Mesendoderm (in vitro differentiated cells): ENCODE data around the gene UBA3.

ENCODE experiments used
- DNase-seq: peaks from one replicate; pipeline ENCODE4 v3.0.0; 2013
- H2AK5ac ChIP-seq: 2 replicates; pipeline ENCODE4 v1.6.1; 2013; ENCODE audit warnings: low read length, inconsistent platforms
- H2BK120ac ChIP-seq: 2 replicates; pipeline ENCODE4 v1.6.1; 2013; ENCODE audit warnings: low read depth, mild to moderate bottlenecking, low read length, moderate library complexity, mixed read lengths
- H2BK15ac ChIP-seq: replicated peaks from 2 replicates; pipeline ENCODE4 v1.6.1; 2013; ENCODE audit warnings: low read depth, mild to moderate bottlenecking, moderate library complexity
- H2BK5ac ChIP-seq: 2 replicates; pipeline ENCODE4 v1.6.1; 2013; ENCODE audit warnings: low read length, inconsistent platforms
- H3K18ac ChIP-seq: 2 replicates; pipeline ENCODE4 v1.6.1; 2013; ENCODE audit warnings: mild to moderate bottlenecking, low read length, mixed read lengths
- H3K23ac ChIP-seq: one replicate; pipeline ENCODE4 v1.6.1; 2013; ENCODE audit warnings: low read length
- H3K27ac ChIP-seq: 2 replicates; pipeline ENCODE4 v1.5.1; 2013; ENCODE audit warnings: low read depth, mild to moderate bottlenecking, inconsistent platforms, low read length, moderate library complexity
- H3K27me3 ChIP-seq: 2 replicates; pipeline ENCODE4 v1.6.1; 2013; ENCODE audit warnings: low read length, control low read depth, mild to moderate bottlenecking, inconsistent platforms; ENCODE audit not compliant: insufficient read depth, poor library complexity
- H3K36me3 ChIP-seq: 2 replicates; pipeline ENCODE4 v1.6.1; 2013; ENCODE audit warnings: low read length, inconsistent platforms; ENCODE audit not compliant: control insufficient read depth, insufficient read depth
- H3K4ac ChIP-seq: one replicate; pipeline ENCODE4 v1.6.1; 2013; ENCODE audit warnings: low read depth, mild to moderate bottlenecking, low read length, moderate library complexity
- H3K4me1 ChIP-seq: 2 replicates; pipeline ENCODE4 v1.6.1; 2013; ENCODE audit warnings: low read depth, low read length, inconsistent platforms; ENCODE audit not compliant: control insufficient read depth
- H3K4me2 ChIP-seq: 2 replicates; pipeline ENCODE4 v1.6.1; 2013; ENCODE audit warnings: low read length
- H3K4me3 ChIP-seq: 2 replicates; pipeline ENCODE4 v1.5.1; 2013; ENCODE audit warnings: mild to moderate bottlenecking, low read length
- H3K56ac ChIP-seq: one replicate; pipeline ENCODE4 v1.6.1; 2013; ENCODE audit warnings: low read length
- H3K79me1 ChIP-seq: 2 replicates; pipeline ENCODE4 v1.6.1; 2013; ENCODE audit warnings: low read length, inconsistent platforms
- H3K79me2 ChIP-seq: 2 replicates; pipeline ENCODE4 v1.6.1; 2013; ENCODE audit warnings: mild to moderate bottlenecking, low read length; ENCODE audit not compliant: control insufficient read depth, insufficient read depth
- H3K9ac ChIP-seq: 2 replicates; pipeline ENCODE4 v1.6.1; 2013; ENCODE audit warnings: low read length, inconsistent platforms
- H4K5ac ChIP-seq: one replicate; pipeline ENCODE4 v1.6.1; 2013; ENCODE audit warnings: low read length
- H4K8ac ChIP-seq: one replicate; pipeline ENCODE4 v1.6.1; 2013; ENCODE audit warnings: low read depth, mild to moderate bottlenecking, control low read depth, low read length, moderate library complexity
- WGBS: extraction: QIAGEN DNeasy Blood & Tissue Kit; methylation state at CpG from one replicate; pipeline ENCODE4 v1.1.7; 2013; ENCODE audit warnings: low lambda C conversion rate, missing lambda C conversion rate; ENCODE audit not compliant: insufficient coverage; ENCODE audit errors: extremely low coverage; 5-methylcytosine and 5-hydroxymethylcytosine counted together

The UBA3 gene

GRCh38 chr3:69107841-69108240 is 27.7 kb upstream of the UBA3 start:
- no peak overlapping the region for H4K8ac ChIP-seq
- H3K18ac ChIP-seq, result no peak overlapping the region
- H3K4ac ChIP-seq, result no peak overlapping the region
- no peak overlapping the region for H3K23ac ChIP-seq
- no peaks in the 10 kb centered on the region for H3K4me1 ChIP-seq
- no peak for DNase-seq
- H2AK5ac ChIP-seq, result no peak overlapping the region
- no peak overlapping the region for H2BK5ac ChIP-seq
- no peak overlapping the region for H2BK120ac ChIP-seq
- H3K27me3 ChIP-seq, result no peaks in the 10 kb centered on the region
- H4K5ac ChIP-seq, result no peak overlapping the region
- H3K79me1 ChIP-seq, result no peaks in the 10 kb centered on the region
- no peak overlapping the region for H2BK15ac ChIP-seq
- no peak overlapping the region for H3K4me2 ChIP-seq
- H3K27ac ChIP-seq, result no peak overlapping the region
- H3K79me2 ChIP-seq, result no peaks in the 10 kb centered on the region
- no peak overlapping the region for H3K4me3 ChIP-seq
- no peaks in the 10 kb centered on the region for H3K36me3 ChIP-seq
- WGBS, result no CpG with 5 or more reads among the region's 5 CpGs
- H3K9ac ChIP-seq, result no peak overlapping the region
- H3K56ac ChIP-seq, result no peak overlapping the region

GRCh38 chr3:69105320-69105719 is 25.2 kb upstream of the UBA3 start:
- H2BK120ac ChIP-seq, result no peak overlapping the region

GRCh38 chr3:69104586-69104985 is 24.4 kb upstream of the UBA3 start:
- H3K4me2 ChIP-seq, result no peak overlapping the region
- H3K27me3 ChIP-seq, result no peaks in the 10 kb centered on the region
- H3K79me2 ChIP-seq, result no peaks in the 10 kb centered on the region
- no peak overlapping the region for H2BK120ac ChIP-seq
- no peaks in the 10 kb centered on the region for H3K79me1 ChIP-seq
- no peak overlapping the region for H4K8ac ChIP-seq
- H3K9ac ChIP-seq, result no peak overlapping the region
- no peak overlapping the region for H3K27ac ChIP-seq
- no CpG with 5 or more reads among the region's 8 CpGs for WGBS
- DNase-seq, result no peak
- no peak overlapping the region for H3K18ac ChIP-seq
- H2BK15ac ChIP-seq, result no peak overlapping the region
- no peak overlapping the region for H4K5ac ChIP-seq
- no peak overlapping the region for H3K4ac ChIP-seq
- H3K4me1 ChIP-seq, result no peaks in the 10 kb centered on the region
- no peak overlapping the region for H3K56ac ChIP-seq
- no peaks in the 10 kb centered on the region for H3K36me3 ChIP-seq
- H2AK5ac ChIP-seq, result no peak overlapping the region
- no peak overlapping the region for H2BK5ac ChIP-seq
- H3K4me3 ChIP-seq, result no peak overlapping the region
- H3K23ac ChIP-seq, result no peak overlapping the region

More at GRCh38 chr3:69105320-69105719, 25.2 kb upstream of the UBA3 start:
- Histone ChIP-seq H3K27ac (no peak overlapping the region), H3K4ac (no peak overlapping the region), H3K4me1 (no peaks in the 10 kb centered on the region), H3K4me2 (no peak overlapping the region), H3K9ac (no peak overlapping the region), H3K23ac (no peak overlapping the region), H3K56ac (no peak overlapping the region), H3K36me3 (no peaks in the 10 kb centered on the region), H2BK5ac (no peak overlapping the region), H3K18ac (no peak overlapping the region), H2AK5ac (no peak overlapping the region), H2BK15ac (no peak overlapping the region), H3K4me3 (no peak overlapping the region), H3K79me1 (no peaks in the 10 kb centered on the region), H4K5ac (no peak overlapping the region), H4K8ac (no peak overlapping the region), H3K79me2 (no peaks in the 10 kb centered on the region), H3K27me3 (no peaks in the 10 kb centered on the region)
- DNase-seq, result no peak
- WGBS, result no CpG with 5 or more reads among the region's 3 CpGs

- no peak overlapping the region for H2AK5ac ChIP-seq
- H4K8ac ChIP-seq, result no peak overlapping the region
- no peak overlapping the region for H3K18ac ChIP-seq
- H3K4ac ChIP-seq, result no peak overlapping the region
- no peaks in the 10 kb centered on the region for H3K4me1 ChIP-seq
- H3K79me2 ChIP-seq, result no peaks in the 10 kb centered on the region
- H2BK15ac ChIP-seq, result no peak overlapping the region
- no peak for DNase-seq
- no peaks in the 10 kb centered on the region for H3K27me3 ChIP-seq
- H3K36me3 ChIP-seq, result no peaks in the 10 kb centered on the region
- H4K5ac ChIP-seq, result no peak overlapping the region
- H2BK120ac ChIP-seq, result no peak overlapping the region
- no peak overlapping the region for H2BK5ac ChIP-seq
- H3K4me2 ChIP-seq, result no peak overlapping the region
- no peak overlapping the region for H3K9ac ChIP-seq
- no peak overlapping the region for H3K27ac ChIP-seq
- no peak overlapping the region for H3K56ac ChIP-seq
- no peak overlapping the region for H3K23ac ChIP-seq
- no CpG with 5 or more reads among the region's 3 CpGs for WGBS
- no peaks in the 10 kb centered on the region for H3K79me1 ChIP-seq
- H3K4me3 ChIP-seq, result no peak overlapping the region
Measured at GRCh38 chr3:69103123-69103522, 23.0 kb upstream of the UBA3 start.

- Histone ChIP-seq H3K56ac (no peak overlapping the region), H3K4me3 (no peak overlapping the region), H3K79me2 (no peaks in the 10 kb centered on the region), H2AK5ac (no peak overlapping the region), H3K4me2 (no peak overlapping the region), H3K4ac (no peak overlapping the region), H3K4me1 (no peaks in the 10 kb centered on the region), H3K79me1 (no peaks in the 10 kb centered on the region), H4K8ac (no peak overlapping the region), H3K27me3 (no peaks in the 10 kb centered on the region), H3K27ac (no peak overlapping the region), H3K18ac (no peak overlapping the region), H3K9ac (no peak overlapping the region), H2BK15ac (no peak overlapping the region), H2BK5ac (no peak overlapping the region), H4K5ac (no peak overlapping the region), H2BK120ac (no peak overlapping the region), H3K23ac (no peak overlapping the region), H3K36me3 (no peaks in the 10 kb centered on the region)
- no peak for DNase-seq
- WGBS, result no CpG with 5 or more reads among the region's 4 CpGs
Measured at GRCh38 chr3:69102384-69102783, 22.2 kb upstream of the UBA3 start.

GRCh38 chr3:69099576-69099975 is 19.4 kb upstream of the UBA3 start:
- no peak overlapping the region for H3K18ac ChIP-seq
- no peak overlapping the region for H3K56ac ChIP-seq
- no peak overlapping the region for H3K4me3 ChIP-seq
- H3K27me3 ChIP-seq, result no peaks in the 10 kb centered on the region
- H3K4me1 ChIP-seq, result no peaks in the 10 kb centered on the region
- no peaks in the 10 kb centered on the region for H3K79me2 ChIP-seq
- no peak overlapping the region for H3K4me2 ChIP-seq
- H3K23ac ChIP-seq, result no peak overlapping the region
- H4K5ac ChIP-seq, result no peak overlapping the region
- H2BK5ac ChIP-seq, result no peak overlapping the region
- no peak overlapping the region for H3K4ac ChIP-seq
- no peaks in the 10 kb centered on the region for H3K79me1 ChIP-seq
- no peak overlapping the region for H4K8ac ChIP-seq
- H2AK5ac ChIP-seq, result no peak overlapping the region
- H2BK15ac ChIP-seq, result no peak overlapping the region
- WGBS, result no CpG with 5 or more reads among the region's 4 CpGs
- H3K36me3 ChIP-seq, result no peaks in the 10 kb centered on the region
- DNase-seq, result no peak
- no peak overlapping the region for H3K27ac ChIP-seq
- no peak overlapping the region for H2BK120ac ChIP-seq
- no peak overlapping the region for H3K9ac ChIP-seq
